SK-N-SH treated with all-trans-retinoic acid at 6 μM for 48 hours (cell line): ENCODE measurements around the gene FOLR1.

ENCODE experiments used
- ESRRG ChIP-seq: fragments of 250-450 bp; sonication (Bioruptor Pico); IDR thresholded peaks from 2 replicates; pipeline ENCODE4 v1.6.1; 2021; ENCODE audit warnings: mild to moderate bottlenecking
- PATZ1 ChIP-seq: fragments of 250-450 bp; sonication (Bioruptor Pico); IDR thresholded peaks from 2 replicates; pipeline ENCODE4 v1.8.0; 2020; ENCODE audit warnings: mild to moderate bottlenecking, moderate library complexity, borderline replicate concordance
- POU6F1 ChIP-seq: fragments of 250-450 bp; sonication (Bioruptor Pico); IDR thresholded peaks from 2 replicates; pipeline ENCODE4 v1.8.0; 2021; ENCODE audit warnings: low read depth, mild to moderate bottlenecking, moderate library complexity, borderline replicate concordance
- RARB ChIP-seq: fragments of 250-450 bp; sonication (Bioruptor Pico); IDR thresholded peaks from 2 replicates; pipeline ENCODE4 v1.8.0; 2021; ENCODE audit warnings: mild to moderate bottlenecking, moderate library complexity
- TSHZ2 ChIP-seq: fragments of 250-450 bp; sonication (Bioruptor Pico); IDR thresholded peaks from 2 replicates; pipeline ENCODE4 v1.5.0; 2020; ENCODE audit warnings: mild to moderate bottlenecking, moderate library complexity
- ZFP30 ChIP-seq: fragments of 450-650 bp; formaldehyde crosslinking; IDR thresholded peaks from 2 replicates; pipeline ENCODE4 v1.5.0; 2022; ENCODE audit warnings: mild to moderate bottlenecking, moderate library complexity
- ZNF8 ChIP-seq: fragments of 450-650 bp; formaldehyde crosslinking; IDR thresholded peaks from 2 replicates; pipeline ENCODE4 v1.5.0; 2020; ENCODE audit warnings: mild to moderate bottlenecking, moderate library complexity

- TF ChIP-seq ESRRG (no peak), TSHZ2 (no peak), PATZ1 (no peak), RARB (CRISPR knock-in tag) (no peak), ZNF8 (CRISPR knock-in tag) (no peak), POU6F1 (no peak), ZFP30 (CRISPR knock-in tag) (no peak)
Measured at GRCh38 chr11:72179804-72180396, 12.0 kb upstream of the FOLR1 start.
